GM06990 (cell line): ENCODE data around the gene ALOX12B.

Experiments
- DNase-seq: peaks from one replicate; pipeline ENCODE4 v3.0.0-alpha.2; 2011; ENCODE audit not compliant: insufficient read length; ENCODE audit errors: extremely low read depth
- H3K27me3 ChIP-seq: replicated peaks from 2 replicates; pipeline ENCODE4 v1.6.0; 2011; ENCODE audit warnings: low read length; ENCODE audit not compliant: control insufficient read depth, insufficient read depth
- H3K36me3 ChIP-seq: 2 replicates; pipeline ENCODE4 v1.5.1; 2011; ENCODE audit warnings: low read length; ENCODE audit not compliant: control insufficient read depth, insufficient read depth
- H3K4me3 ChIP-seq: replicated peaks from 2 replicates; pipeline ENCODE4 v1.5.1; 2011; ENCODE audit warnings: low read depth, mild to moderate bottlenecking, control low read depth, low read length
- CTCF ChIP-seq: IDR thresholded peaks from 2 replicates; pipeline ENCODE4 v1.5.1; 2011; ENCODE audit warnings: low read length, control low read depth, mild to moderate bottlenecking, inconsistent platforms; ENCODE audit not compliant: insufficient read depth, poor library complexity, severe bottlenecking

Gene ALOX12B

GRCh38 chr17:8072729-8073461 lies 14.6 kb downstream of the ALOX12B start:
- Histone ChIP-seq H3K36me3 (no peaks in the 10 kb centered on the region), H3K27me3 (peaks cover 4% of the 10 kb centered on the region), H3K4me3 (no peak overlapping the region)
- TF ChIP-seq CTCF, result no peak
- DNase-seq, result no peak

GRCh38 chr17:8072341-8072728 lies 15.2 kb downstream of the ALOX12B start:
- no peak for TF ChIP-seq CTCF
- Histone ChIP-seq H3K36me3 (no peaks in the 10 kb centered on the region), H3K27me3 (no peaks in the 10 kb centered on the region; the same call in none of the 2 replicates), H3K4me3 (no peak overlapping the region)
- DNase-seq, result no peak

GRCh38 chr17:8071496-8071895 lies 16.0 kb downstream of the ALOX12B start:
- no peak for TF ChIP-seq CTCF
- no peaks in the 10 kb centered on the region; the same call in none of the 2 replicates for H3K27me3 ChIP-seq
- DNase-seq, result no peak
- H3K4me3 ChIP-seq, result no peak overlapping the region
- no peaks in the 10 kb centered on the region for H3K36me3 ChIP-seq

GRCh38 chr17:8069587-8069860 lies 18.0 kb downstream of the ALOX12B start:
- Histone ChIP-seq H3K27me3 (peaks cover 2% of the 10 kb centered on the region), H3K36me3 (no peaks in the 10 kb centered on the region), H3K4me3 (no peak overlapping the region)
- no peak for TF ChIP-seq CTCF
- no peak for DNase-seq

- H3K27me3 ChIP-seq, result peaks cover 2% of the 10 kb centered on the region
- H3K4me3 ChIP-seq, result no peak overlapping the region
- H3K36me3 ChIP-seq, result no peaks in the 10 kb centered on the region
- no peak for DNase-seq
- no peak for TF ChIP-seq CTCF
These were observed 18.6 kb downstream of the ALOX12B start for GRCh38 chr17:8068736-8069586.
